IMR-90 (cell line): ENCODE data around the gene ANKRD65. TPM values are rescaled to one million over a fixed set of nuclear protein-coding genes. Genes with fewer than 3 reads are reported as not detected.

Experiments used
- ATAC-seq: fragments of 200-7000 bp; cut with Tn5 transposase; 2 replicates; pipeline ENCODE4 v1.9.1; 2020; ENCODE audit warnings: low read depth, mild to moderate bottlenecking, moderate library complexity
- BruUV-seq: library from RNA; stranded (reverse); fragments of 400-500 nt; replicated peaks from 2 replicates; lab custom pipeline; 2021; lab: Mats Ljungman, UMichigan
- CTCF ChIA-PET: fragments of 300-600 bp; formaldehyde crosslinking; extraction: SDS; loops from one replicate; lab custom pipeline; 2021; ENCODE audit warnings: antibody characterized with exemption; lab: Yijun Ruan, JAX
- POLR2A ChIA-PET: fragments of 300-600 bp; sonication (Branson Sonifier 250); formaldehyde crosslinking; loops from one replicate; lab custom pipeline; 2022; ENCODE audit warnings: antibody characterized with exemption; ENCODE audit not compliant: unreplicated experiment; lab: Charles Lee
- DNase-seq: peaks from one replicate; pipeline ENCODE4 v3.0.0; 2013
- H2AFZ ChIP-seq: replicated peaks from 2 replicates; pipeline ENCODE3; 2013; ENCODE audit warnings: low read length, mild to moderate bottlenecking; ENCODE audit not compliant: poor library complexity
- H2AK5ac ChIP-seq: 2 replicates; pipeline ENCODE4 v1.6.1; 2013; ENCODE audit warnings: low read depth, low read length, inconsistent platforms
- H2AK9ac ChIP-seq: replicated peaks from 2 replicates; pipeline ENCODE3; 2013; ENCODE audit warnings: mild to moderate bottlenecking, low read depth, low read length, moderate library complexity; ENCODE audit not compliant: poor library complexity
- H2BK120ac ChIP-seq: 2 replicates; pipeline ENCODE4 v1.6.1; 2013; ENCODE audit warnings: low read depth, low read length, inconsistent platforms
- H2BK15ac ChIP-seq: 3 replicates; pipeline ENCODE4 v1.6.1; 2013; ENCODE audit warnings: low read depth, low read length, inconsistent platforms
- H2BK20ac ChIP-seq: 2 replicates; pipeline ENCODE4 v1.6.1; 2013; ENCODE audit warnings: low read depth, mild to moderate bottlenecking, inconsistent platforms, low read length, moderate library complexity
- H2BK5ac ChIP-seq: 2 replicates; pipeline ENCODE4 v1.6.1; 2013; ENCODE audit warnings: mild to moderate bottlenecking, low read depth, low read length, inconsistent platforms; ENCODE audit not compliant: poor library complexity, severe bottlenecking
- H3K14ac ChIP-seq: replicated peaks from 2 replicates; pipeline ENCODE4 v1.6.1; 2013; ENCODE audit warnings: low read depth, low read length, inconsistent platforms
- H3K18ac ChIP-seq: 2 replicates; pipeline ENCODE4 v1.6.1; 2013; ENCODE audit warnings: low read depth, low read length, control low read depth
- H3K23ac ChIP-seq: 2 replicates; pipeline ENCODE4 v1.6.1; 2013; ENCODE audit warnings: low read depth, low read length, inconsistent platforms
- H3K27ac ChIP-seq: 2 replicates; pipeline ENCODE4 v1.5.1; 2013; ENCODE audit warnings: mild to moderate bottlenecking, control low read depth, low read length; ENCODE audit not compliant: insufficient read depth
- H3K27me3 ChIP-seq: 2 replicates; pipeline ENCODE4 v1.6.1; 2013; ENCODE audit warnings: low read length; ENCODE audit not compliant: control insufficient read depth, insufficient read depth
- H3K36me3 ChIP-seq: 2 replicates; pipeline ENCODE4 v1.6.1; 2013; ENCODE audit warnings: low read length, mixed read lengths; ENCODE audit not compliant: control insufficient read depth, insufficient read depth
- H3K4ac ChIP-seq: 2 replicates; pipeline ENCODE4 v1.6.1; 2013; ENCODE audit warnings: low read depth, low read length, inconsistent platforms
- H3K4me1 ChIP-seq: 2 replicates; pipeline ENCODE4 v1.6.1; 2013; ENCODE audit warnings: low read length, mixed read lengths; ENCODE audit not compliant: control insufficient read depth, insufficient read depth
- H3K4me2 ChIP-seq: 2 replicates; pipeline ENCODE4 v1.6.1; 2013; ENCODE audit warnings: low read depth, mild to moderate bottlenecking, control low read depth, low read length, moderate library complexity
- H3K4me3 ChIP-seq: 2 replicates; pipeline ENCODE4 v1.5.1; 2013; ENCODE audit warnings: low read depth, mild to moderate bottlenecking, control low read depth, low read length, moderate library complexity; ENCODE audit not compliant: insufficient read depth
- H3K56ac ChIP-seq: 2 replicates; pipeline ENCODE4 v1.6.1; 2013; ENCODE audit warnings: low read length, inconsistent platforms; ENCODE audit not compliant: insufficient read depth; ENCODE audit errors: extremely low read depth
- H3K79me1 ChIP-seq, 2 experiments: 2 replicates each; pipeline ENCODE4 v1.6.1; 2013; ENCODE audit warnings: low read length in 2 of 2, inconsistent platforms in 1 of 2, low read depth in 1 of 2
- H3K9ac ChIP-seq: 2 replicates; pipeline ENCODE4 v1.6.1; 2013; ENCODE audit warnings: low read depth, low read length, control low read depth
- H3K9me1 ChIP-seq: 2 replicates; pipeline ENCODE4 v1.6.1; 2013; ENCODE audit warnings: low read length, inconsistent platforms; ENCODE audit not compliant: insufficient read depth
- H3K9me3 ChIP-seq: 2 replicates; pipeline ENCODE4 v1.6.1; 2013; ENCODE audit warnings: low read length; ENCODE audit not compliant: control insufficient read depth, insufficient read depth
- H4K20me1 ChIP-seq: 2 replicates; pipeline ENCODE4 v1.6.1; 2013; ENCODE audit warnings: low read length, inconsistent platforms; ENCODE audit not compliant: insufficient read depth
- H4K5ac ChIP-seq: 2 replicates; pipeline ENCODE4 v1.6.1; 2013; ENCODE audit warnings: mild to moderate bottlenecking, low read depth, low read length, control low read depth
- H4K8ac ChIP-seq, 2 experiments: 2 replicates each; pipeline ENCODE4 v1.6.1; 2013; ENCODE audit warnings: low read depth in 2 of 2, low read length in 2 of 2, control low read depth in 1 of 2, inconsistent platforms in 1 of 2
- H4K91ac ChIP-seq: 2 replicates; pipeline ENCODE4 v1.6.1; 2013; ENCODE audit warnings: low read depth, low read length, inconsistent platforms; ENCODE audit not compliant: insufficient read depth
- FOS ChIP-seq: fragments of 150-350 bp; IDR thresholded peaks from 2 replicates; pipeline ENCODE4 v1.6.1; 2016; ENCODE audit warnings: low read depth, low read length
- POLR2A ChIP-seq: IDR thresholded peaks from 2 replicates; pipeline ENCODE4 v1.6.1; 2012; ENCODE audit warnings: mild to moderate bottlenecking, low read depth, low read length
- RAD21 ChIP-seq: IDR thresholded peaks from 2 replicates; pipeline ENCODE4 v1.6.1; 2012; ENCODE audit warnings: low read length, improper control_type of control experiment
- WGBS, 2 experiments: methylation state at CpG; one replicate each; pipeline versions ENCODE4 v1.1.5 to v1.1.7; 2013; ENCODE audit warnings: missing lambda C conversion rate in 2 of 2; ENCODE audit not compliant: insufficient read length in 1 of 2; ENCODE audit errors: extremely low coverage in 2 of 2; 5-methylcytosine and 5-hydroxymethylcytosine counted together
- dilution Hi-C: fragments of 300-500 bp; cut with HindIII; formaldehyde crosslinking; loops from one replicate; pipeline ENCODE4 v1.14.3; 2018; ENCODE audit warnings: low sequenced_read_pairs; ENCODE audit not compliant: unreplicated experiment
- in situ Hi-C: fragments of 300-500 bp; cut with MboI; formaldehyde crosslinking; loops from 3 replicates; pipeline ENCODE4 v1.14.3; 2019; ENCODE audit warnings: low sequenced_read_pairs, inconsistent platforms, mixed read lengths
- intact Hi-C: fragments of 100-400 bp; cut with micrococcal nuclease; formaldehyde crosslinking; loops from 2 replicates; pipeline ENCODE4 v1.10.0; 2022
- polyA plus RNA-seq, 3 experiments: library from polyadenylated mRNA; depleted of rRNA; stranded (reverse); fragments of >200 nt; gene quantifications; 2 replicates each; pipeline ENCODE4 v1.2.3, GENCODE V29; 2012; ENCODE audit warnings: low replicate concordance in 1 of 3
- total RNA-seq: library from RNA; depleted of rRNA; stranded (reverse); fragments of >200 nt; gene quantifications from 2 replicates; pipeline ENCODE4 v1.2.3, GENCODE V29; 2012

The ANKRD65 gene
- total and polyA plus RNA-seq, 2 of the 4 experiments (the other 2 are of a cell fraction): 0.09 TPM; not detected in 1

- no peak overlapping the region for H2AK9ac ChIP-seq
- H2BK5ac ChIP-seq: no peak overlapping the region
- no peak overlapping the region for H2AK5ac ChIP-seq
- 0 out of 4 replicates have a peak, but pooled peaks cover 0 to 3% of the 10 kb centered on the region in 2 experiments for H3K79me1 ChIP-seq
- no peak overlapping the region for H3K56ac ChIP-seq
- no peak overlapping the region for H3K4me2 ChIP-seq
- no peak overlapping the region for H2BK15ac ChIP-seq
- in situ Hi-C loops (no loop called here), dilution Hi-C loops (no loop called here), intact Hi-C loops (no loop called here)
- no peak overlapping the region for H3K18ac ChIP-seq
- CTCF ChIA-PET: no interaction called here
- H3K4me3 ChIP-seq: no peak overlapping the region
- 93% methylated on average over 14 of the region's 45 CpGs; no CpG with 5 or more reads in 1 of the 2 experiments for WGBS, 2 experiments
- no peaks in the 10 kb centered on the region for H3K36me3 ChIP-seq
- H4K20me1 ChIP-seq: no peaks in the 10 kb centered on the region
- POLR2A ChIA-PET: no interaction called here
- 0 out of 2 replicates have a peak, but pooled peaks cover 7% of the 10 kb centered on the region for H3K9me1 ChIP-seq
- H2BK20ac ChIP-seq: no peak overlapping the region
- H4K5ac ChIP-seq: no peak overlapping the region
- no peak overlapping the region for H3K9ac ChIP-seq
- H2AFZ ChIP-seq: no peak overlapping the region
- H3K14ac ChIP-seq: no peak overlapping the region
- no peak overlapping the region for H2BK120ac ChIP-seq
- no peak overlapping the region for H3K23ac ChIP-seq
- ATAC-seq (no peak), DNase-seq (no peak)
- H3K27me3 ChIP-seq: no peaks in the 10 kb centered on the region; the same call in 1 of the 2 replicates
- BruUV-seq: no TSS peak
- H4K8ac ChIP-seq: no peak overlapping the region
- H4K91ac ChIP-seq: no peak overlapping the region
- TF ChIP-seq POLR2A: no peak
- TF ChIP-seq FOS: no peak
- no peak for TF ChIP-seq RAD21
- no peak overlapping the region for H3K4ac ChIP-seq
- no peaks in the 10 kb centered on the region for H3K9me3 ChIP-seq
- no peak overlapping the region for H3K27ac ChIP-seq
- peaks cover 7% of the 10 kb centered on the region; the same call in 1 of the 2 replicates for H3K4me1 ChIP-seq
Measured at GRCh38 chr1:1438531-1439381, 17.7 kb upstream of the ANKRD65 start.
